CD4-positive, alpha-beta T cell (primary cell): ENCODE measurements around the gene HS3ST3B1. TPM values are rescaled to one million over a fixed set of nuclear protein-coding genes. Genes with fewer than 3 reads are reported as not detected.

Experiments used
- ATAC-seq: fragments of 200-7000 bp; cut with Tn5 transposase; one replicate; pipeline ENCODE4 v1.10.0; 2022; ENCODE audit warnings: mild to moderate bottlenecking; ENCODE audit not compliant: poor library complexity
- CTCF ChIA-PET: fragments of 350-600 bp; sonication (Branson Sonifier 250); formaldehyde crosslinking; loops from one replicate; lab custom pipeline; 2021; ENCODE audit warnings: antibody characterized with exemption, inconsistent platforms; lab: Charles Lee
- POLR2A ChIA-PET: fragments of 350-600 bp; sonication (Branson Sonifier 250); formaldehyde crosslinking; loops from one replicate; lab custom pipeline; 2021; ENCODE audit warnings: antibody characterized with exemption, inconsistent platforms; lab: Charles Lee
- DNase-seq, 14 experiments: peaks; one replicate each; pipeline ENCODE4 v3.0.0-alpha.2; 2013 to 2020; ENCODE audit warnings: mixed read lengths in 2 of 14
- H3K27ac ChIP-seq, 2 donors: one replicate each; pipeline versions ENCODE4 v1.5.1 to v1.7.0; 2013; ENCODE audit warnings: low read length in 2 of 2, low read depth in 1 of 2, mild to moderate bottlenecking in 1 of 2
- H3K27me3 ChIP-seq, 2 experiments: 1 replicate in 1 of 2; 2 replicates in 1 of 2; pipeline versions ENCODE4 v1.6.1 to v1.7.0; 2013; ENCODE audit warnings: low read length in 2 of 2, control low read depth in 1 of 2, mild to moderate bottlenecking in 1 of 2, moderate library complexity in 1 of 2; ENCODE audit not compliant: insufficient read depth in 2 of 2, control insufficient read depth in 1 of 2
- H3K36me3 ChIP-seq: one replicate; pipeline ENCODE4 v1.6.1; 2013; ENCODE audit warnings: low read length, control low read depth; ENCODE audit not compliant: insufficient read depth
- H3K4me1 ChIP-seq: one replicate; pipeline ENCODE4 v1.6.1; 2013; ENCODE audit warnings: low read length, control low read depth; ENCODE audit not compliant: insufficient read depth
- H3K4me3 ChIP-seq: one replicate; pipeline ENCODE4 v1.5.1; 2013; ENCODE audit warnings: mild to moderate bottlenecking, low read length, moderate library complexity
- H3K9me3 ChIP-seq, 2 experiments: 1 replicate in 1 of 2; 2 replicates in 1 of 2; pipeline versions ENCODE4 v1.6.1 to v1.7.0; 2013; ENCODE audit warnings: low read length in 2 of 2, mild to moderate bottlenecking in 2 of 2, control low read depth in 1 of 2, moderate library complexity in 1 of 2; ENCODE audit not compliant: control insufficient read depth in 1 of 2, insufficient read depth in 1 of 2
- H3K27ac Mint-ChIP-seq: one replicate; pipeline ENCODE4 v1.8.0; 2020; ENCODE audit warnings: mixed read lengths
- H3K27me3 Mint-ChIP-seq: one replicate; pipeline ENCODE4 v1.8.0; 2021; ENCODE audit warnings: mixed read lengths
- H3K36me3 Mint-ChIP-seq: one replicate; pipeline ENCODE4 v1.8.0; 2021; ENCODE audit warnings: low read depth, mixed read lengths
- H3K4me1 Mint-ChIP-seq: one replicate; pipeline ENCODE4 v1.8.0; 2021; ENCODE audit warnings: low read depth, mixed read lengths
- H3K4me3 Mint-ChIP-seq: one replicate; pipeline ENCODE4 v1.8.0; 2020; ENCODE audit warnings: mild to moderate bottlenecking, mixed read lengths
- H3K9me3 Mint-ChIP-seq: one replicate; pipeline ENCODE4 v1.8.0; 2020; ENCODE audit warnings: mixed read lengths
- CTCF ChIP-seq: fragments of 200-600 bp; IDR thresholded peaks from one replicate; pipeline ENCODE4 v1.8.0; 2022; ENCODE audit warnings: antibody characterized with exemption, mild to moderate bottlenecking
- intact Hi-C, 2 experiments: fragments of 100-400 bp; cut with DNase I in 1 of 2; cut with micrococcal nuclease in 1 of 2; formaldehyde crosslinking; loops; one replicate each; pipeline versions ENCODE4 v1.15.1 to v1.9.0; 2023 to 2025; cut with DNase I, micrococcal nuclease
- total RNA-seq, 174 experiments: library from RNA in 2 of 174; stranded (reverse) in 2 of 174; gene quantifications; one replicate each; pipeline ENCODE4 v1.2.3 and lab custom pipeline; 2021 to 2026

Gene HS3ST3B1
- total RNA-seq, 2 experiments from 2014 or later: 9.3 to 11.5 TPM

GRCh38 chr17:14361470-14361869 is 60.6 kb downstream of the HS3ST3B1 start:
- Mint-ChIP-seq H3K27ac (no peak overlapping the region), H3K9me3 (no peaks in the 10 kb centered on the region), H3K4me1 (peaks cover 16% of the 10 kb centered on the region), H3K27me3 (no peaks in the 10 kb centered on the region), H3K4me3 (no peak overlapping the region), H3K36me3 (no peaks in the 10 kb centered on the region)
- intact Hi-C loops: no loop called here
- Histone ChIP-seq H3K36me3 (no peaks in the 10 kb centered on the region), H3K27me3 (no peaks in the 10 kb centered on the region), H3K4me3 (no peak overlapping the region), H3K27ac (no peak overlapping the region), H3K4me1 (peaks cover 11% of the 10 kb centered on the region), H3K9me3 (no peaks in the 10 kb centered on the region)
- no peak for DNase-seq
- TF ChIP-seq CTCF: no peak
- no peak for ATAC-seq
- POLR2A ChIA-PET: interaction anchor here (1.0 kb wide), 1 partner anchor 61 kb away, joined by 3 read pairs; no protein-coding TSS in a partner anchor
- CTCF ChIA-PET: no interaction called here

DNA sequence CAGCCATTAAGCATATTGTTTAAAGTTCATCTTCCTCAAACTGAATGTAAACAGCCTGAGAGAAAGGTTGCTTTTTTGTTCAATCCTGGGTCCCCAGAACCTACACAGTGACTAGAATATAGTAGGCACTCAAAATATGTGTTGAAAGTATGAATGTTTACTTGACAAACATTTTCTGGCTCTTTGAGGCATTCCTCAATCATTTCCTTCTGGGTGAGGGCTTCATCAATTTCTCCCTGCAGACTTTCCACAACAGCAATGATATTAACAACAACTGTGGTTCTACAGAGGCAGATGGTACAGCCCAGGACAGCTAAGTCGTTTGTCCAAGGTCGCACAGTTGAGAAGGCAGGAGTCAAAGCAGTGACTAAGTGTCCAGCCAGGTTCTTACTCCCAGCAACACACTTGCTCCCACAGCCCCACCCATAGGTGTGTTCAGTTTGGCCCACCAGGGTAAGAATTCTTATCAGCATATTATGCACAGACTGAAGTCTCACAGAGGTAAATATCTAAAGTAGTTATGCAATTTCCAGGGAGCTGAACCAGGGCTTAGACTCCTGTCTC is 61.1 kb downstream of the HS3ST3B1 start:
- intact Hi-C loops: no loop called here
- TF ChIP-seq CTCF: no peak

DNA sequence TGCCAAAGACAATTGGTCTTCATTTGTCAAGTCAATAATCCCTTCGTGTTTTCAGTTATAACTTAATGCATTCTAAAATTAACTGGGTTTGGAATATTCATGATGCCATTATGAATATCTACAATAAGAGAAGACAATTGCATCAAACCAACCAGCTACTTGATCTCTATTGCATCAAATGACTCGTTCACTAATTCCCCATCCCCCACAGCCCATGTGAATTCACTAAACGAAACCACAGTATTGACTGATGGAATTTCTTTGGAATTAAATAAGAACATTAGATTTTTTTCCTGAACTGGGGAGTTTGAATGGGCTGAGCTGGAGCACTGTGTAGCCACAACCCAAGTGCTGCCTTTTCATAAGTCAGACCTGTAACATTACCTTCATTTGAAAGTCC is 65.3 kb downstream of the HS3ST3B1 start:
- H3K4me1 ChIP-seq: no peaks in the 10 kb centered on the region
- H3K27ac ChIP-seq: no peak overlapping the region
- CTCF ChIA-PET: no interaction called here
- ATAC-seq: no peak
- Mint-ChIP-seq H3K27ac (no peak overlapping the region), H3K4me1 (no peaks in the 10 kb centered on the region), H3K27me3 (no peaks in the 10 kb centered on the region), H3K9me3 (no peaks in the 10 kb centered on the region), H3K36me3 (no peaks in the 10 kb centered on the region), H3K4me3 (no peak overlapping the region)
- no peaks in the 10 kb centered on the region for H3K27me3 ChIP-seq
- intact Hi-C loops: no loop called here
- no peak overlapping the region for H3K4me3 ChIP-seq
- no peaks in the 10 kb centered on the region for H3K36me3 ChIP-seq
- TF ChIP-seq CTCF: no peak
- POLR2A ChIA-PET: interaction anchor here (1.1 kb wide), 1 partner anchor 62 kb away, joined by 3 read pairs; no protein-coding TSS in a partner anchor
- H3K9me3 ChIP-seq: no peaks in the 10 kb centered on the region
- DNase-seq: no peak

More for the DNA sequence above, 61.1 kb downstream of the HS3ST3B1 start:
- Mint-ChIP-seq H3K27me3 (no peaks in the 10 kb centered on the region), H3K27ac (no peak overlapping the region), H3K4me3 (no peak overlapping the region), H3K4me1 (peaks cover 16% of the 10 kb centered on the region), H3K9me3 (no peaks in the 10 kb centered on the region), H3K36me3 (no peaks in the 10 kb centered on the region)
- Histone ChIP-seq H3K9me3 (no peaks in the 10 kb centered on the region), H3K36me3 (no peaks in the 10 kb centered on the region), H3K27ac (no peak overlapping the region), H3K4me1 (peaks cover 11% of the 10 kb centered on the region), H3K4me3 (no peak overlapping the region), H3K27me3 (no peaks in the 10 kb centered on the region)
- DNase-seq: no peak
- ATAC-seq: no peak
- ChIA-PET POLR2A (interaction anchor here (1.0 kb wide), 1 partner anchor 61 kb away, joined by 3 read pairs; no protein-coding TSS in a partner anchor), CTCF (no interaction called here)
